ENCODE measurements around the gene GJC1.

The GJC1 gene

GRCh38 chr17:44754276-44754675 is 75.8 kb downstream of the GJC1 start:
- no peak for TF ChIP-seq CTCF (IDR thresholded peaks at IDR 0.05; ENCODE audit: control insufficient read depth, extremely low read depth, insufficient read depth)
- no peak overlapping the region for H3K4me3 ChIP-seq (ENCODE audit: low read depth, low read length)
- DNase-seq (ENCODE audit: low read depth) = no peak

GRCh38 chr17:44752953-44753861 is 76.9 kb downstream of the GJC1 start:
- DNase-seq (ENCODE audit: low read depth) = no peak

GRCh38 chr17:44751806-44752205 is 78.3 kb downstream of the GJC1 start:
- H3K4me3 ChIP-seq (ENCODE audit: low read depth, low read length) = no peak overlapping the region
- no peak for DNase-seq (ENCODE audit: low read depth)
- no peak for TF ChIP-seq CTCF (IDR thresholded peaks at IDR 0.05; ENCODE audit: control insufficient read depth, extremely low read depth, insufficient read depth)

More at GRCh38 chr17:44752953-44753861, 76.9 kb downstream of the GJC1 start:
- no peak overlapping the region for H3K4me3 ChIP-seq (ENCODE audit: low read depth, low read length)
- TF ChIP-seq CTCF (IDR thresholded peaks at IDR 0.05; ENCODE audit: control insufficient read depth, extremely low read depth, insufficient read depth) = no peak

GRCh38 chr17:44751331-44751730 is 78.8 kb downstream of the GJC1 start:
- no peak for DNase-seq (ENCODE audit: low read depth)
- no peak for TF ChIP-seq CTCF (IDR thresholded peaks at IDR 0.05; ENCODE audit: control insufficient read depth, extremely low read depth, insufficient read depth)

GRCh38 chr17:44749980-44750318 is 80.1 kb downstream of the GJC1 start:
- DNase-seq (ENCODE audit: low read depth) = no peak
- no peak for TF ChIP-seq CTCF (IDR thresholded peaks at IDR 0.05; ENCODE audit: control insufficient read depth, extremely low read depth, insufficient read depth)
- no peak overlapping the region for H3K4me3 ChIP-seq (ENCODE audit: low read depth, low read length)

More at GRCh38 chr17:44751331-44751730, 78.8 kb downstream of the GJC1 start:
- no peak overlapping the region for H3K4me3 ChIP-seq (ENCODE audit: low read depth, low read length)

GRCh38 chr17:44749076-44749979 is 80.8 kb downstream of the GJC1 start:
- DNase-seq (ENCODE audit: low read depth) = no peak
- H3K4me3 ChIP-seq (ENCODE audit: low read depth, low read length) = no peak overlapping the region
- TF ChIP-seq CTCF (IDR thresholded peaks at IDR 0.05; ENCODE audit: control insufficient read depth, extremely low read depth, insufficient read depth) = no peak

Data from LNCaP clone FGC (cell line).